HepG2 (cell line): ENCODE data around the gene RAB30. TPM values are rescaled to one million over a fixed set of nuclear protein-coding genes. Genes with fewer than 3 reads are reported as not detected.

Experiments
- ATF7 ChIP-seq, 2 experiments: fragments of 450-650 bp in 1 of 2; sonication (generic) in 1 of 2; formaldehyde crosslinking in 1 of 2; IDR thresholded peaks; 2 replicates each; pipeline versions ENCODE4 v1.4.0 to v1.6.1; 2016 to 2020; ENCODE audit warnings: antibody characterized with exemption in 1 of 2, mild to moderate bottlenecking in 1 of 2, missing genetic modification reagents in 1 of 2
- BORCS8-MEF2B ChIP-seq: sonication (generic); formaldehyde crosslinking; IDR thresholded peaks from 2 replicates; pipeline ENCODE4 v1.8.0; 2022; ENCODE audit warnings: mild to moderate bottlenecking, missing genetic modification reagents
- CBX2 ChIP-seq, 2 experiments: fragments of 200-600 bp in 1 of 2; sonication (generic); formaldehyde crosslinking in 1 of 2; IDR thresholded peaks; 2 replicates each; pipeline versions ENCODE4 v1.7.0 to v1.8.1; 2018 to 2022; ENCODE audit warnings: low read depth in 2 of 2, low read length in 1 of 2, mild to moderate bottlenecking in 1 of 2, missing genetic modification reagents in 1 of 2
- DMAP1 ChIP-seq: IDR thresholded peaks from 2 replicates; pipeline ENCODE4 v1.6.1; 2016
- KAT8 ChIP-seq: IDR thresholded peaks from 2 replicates; pipeline ENCODE4 v1.6.1; 2016; ENCODE audit warnings: missing genetic modification reagents, missing compliant biosample characterization
- LCORL ChIP-seq, 2 experiments: fragments of 450-650 bp in 1 of 2; sonication (generic) in 1 of 2; formaldehyde crosslinking in 1 of 2; IDR thresholded peaks; 2 replicates each; pipeline versions ENCODE4 v1.5.0 to v1.6.1; 2017 to 2020; ENCODE audit warnings: antibody characterized with exemption in 1 of 2, missing genetic modification reagents in 1 of 2
- NCOR1 ChIP-seq: fragments of 200-600 bp; sonication (generic); IDR thresholded peaks from 2 replicates; pipeline ENCODE4 v1.7.0; 2017; ENCODE audit warnings: antibody characterized with exemption, low read length, borderline replicate concordance
- PTBP1 ChIP-seq: fragments of 200-400 bp; formaldehyde crosslinking; IDR thresholded peaks from 2 replicates; pipeline ENCODE4 v1.6.1; 2018; ENCODE audit warnings: low read length, low read depth; ENCODE audit not compliant: poor library complexity, severe bottlenecking
- SP1 ChIP-seq, 2 experiments: fragments of 450-650 bp in 1 of 2; sonication (generic) in 1 of 2; formaldehyde crosslinking in 1 of 2; IDR thresholded peaks; 2 replicates each; pipeline versions ENCODE4 v1.4.0 to v1.6.1; 2016 to 2020; ENCODE audit warnings: missing genetic modification reagents in 1 of 2
- ZNF773 ChIP-seq: sonication (generic); formaldehyde crosslinking; IDR thresholded peaks from 2 replicates; pipeline ENCODE4 v1.4.0; 2020; ENCODE audit warnings: missing genetic modification reagents, borderline replicate concordance
- polyA plus RNA-seq, 8 experiments: library from polyadenylated mRNA; depleted of rRNA in 3 of 8; stranded (reverse) in 7 of 8; unstranded in 1 of 8; fragments of >200 nt; fragmentation: Illumina TruSeq in 4 of 8; extraction: Trizol in 4 of 8; gene quantifications; 2 replicates each; pipeline versions ENCODE4 v1.2.1 to v1.2.3, GENCODE V29; 2011 to 2016; ENCODE audit warnings: low read depth in 4 of 8, missing spikeins in 1 of 8, mixed read lengths in 1 of 8; ENCODE audit not compliant: insufficient read depth in 1 of 8
- total RNA-seq, 5 experiments: library from RNA; depleted of rRNA; stranded (reverse); fragments of >200 nt; fragmentation: Illumina TruSeq; extraction: Trizol; gene quantifications; 2 replicates each; pipeline ENCODE4 v1.2.3, GENCODE V29; 2016; ENCODE audit warnings: low read depth in 1 of 5
- TF ChIP-seq, protein P1 (sequence below), 2 experiments: fragments of 450-650 bp in 1 of 2; sonication (generic) in 1 of 2; formaldehyde crosslinking in 1 of 2; IDR thresholded peaks; 2 replicates each; pipeline versions ENCODE4 v1.6.1 to v1.8.0; 2016 to 2022; ENCODE audit warnings: antibody characterized with exemption in 1 of 2, mild to moderate bottlenecking in 1 of 2, missing genetic modification reagents in 1 of 2
- TF ChIP-seq, protein P2 (sequence below): sonication (generic); formaldehyde crosslinking; IDR thresholded peaks from 2 replicates; pipeline ENCODE4 v1.8.0; 2022; ENCODE audit warnings: missing genetic modification reagents, mild to moderate bottlenecking, moderate library complexity, borderline replicate concordance
- TF ChIP-seq, protein P3 (sequence below): sonication (generic); formaldehyde crosslinking; conservative IDR thresholded peaks from 2 replicates; pipeline ENCODE4 v1.4.0; 2020; ENCODE audit warnings: missing genetic modification reagents
- TF ChIP-seq, protein P4 (sequence below): IDR thresholded peaks from 2 replicates; pipeline ENCODE4 v1.6.1; 2016

RAB30 gene
- total and polyA plus RNA-seq, 2 of the 13 experiments (the other 11 are each of a cell fraction or from before 2014, with no cell fraction given): 3.7 to 5.0 TPM

DNA sequence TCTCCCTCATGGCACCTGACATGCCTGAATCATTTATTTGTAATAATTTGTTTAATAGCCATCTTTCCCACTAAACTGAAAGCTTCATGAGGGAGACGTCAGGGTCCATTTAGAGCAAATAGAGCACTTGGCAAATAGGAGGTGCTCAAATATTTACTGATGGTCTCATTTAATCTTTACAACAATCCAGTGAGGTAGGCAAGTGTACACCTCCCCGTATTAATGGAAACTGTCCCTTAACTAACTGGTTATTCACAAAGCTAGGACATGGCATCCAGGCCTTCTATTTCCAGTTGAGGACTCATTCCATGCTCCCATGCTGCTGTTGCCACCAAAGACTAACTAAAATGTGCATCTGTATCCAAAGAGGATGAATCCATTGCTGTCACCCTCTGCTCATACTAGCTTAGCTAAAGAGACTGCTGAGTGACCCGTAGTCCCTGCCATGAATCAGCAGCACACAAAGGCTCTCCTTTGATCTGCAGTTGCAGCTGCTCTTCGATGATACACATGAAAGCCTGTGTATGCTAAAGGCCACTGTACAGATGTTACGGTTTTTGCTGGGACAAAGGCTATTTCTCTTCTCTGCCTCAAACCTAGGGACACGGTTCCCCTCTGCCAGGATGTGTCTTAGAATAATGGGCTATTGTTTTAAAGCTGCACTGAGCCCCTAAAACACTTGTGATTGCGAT is 82.6 kb downstream of the RAB30 start (continued):
- TF ChIP-seq, protein P1, sequence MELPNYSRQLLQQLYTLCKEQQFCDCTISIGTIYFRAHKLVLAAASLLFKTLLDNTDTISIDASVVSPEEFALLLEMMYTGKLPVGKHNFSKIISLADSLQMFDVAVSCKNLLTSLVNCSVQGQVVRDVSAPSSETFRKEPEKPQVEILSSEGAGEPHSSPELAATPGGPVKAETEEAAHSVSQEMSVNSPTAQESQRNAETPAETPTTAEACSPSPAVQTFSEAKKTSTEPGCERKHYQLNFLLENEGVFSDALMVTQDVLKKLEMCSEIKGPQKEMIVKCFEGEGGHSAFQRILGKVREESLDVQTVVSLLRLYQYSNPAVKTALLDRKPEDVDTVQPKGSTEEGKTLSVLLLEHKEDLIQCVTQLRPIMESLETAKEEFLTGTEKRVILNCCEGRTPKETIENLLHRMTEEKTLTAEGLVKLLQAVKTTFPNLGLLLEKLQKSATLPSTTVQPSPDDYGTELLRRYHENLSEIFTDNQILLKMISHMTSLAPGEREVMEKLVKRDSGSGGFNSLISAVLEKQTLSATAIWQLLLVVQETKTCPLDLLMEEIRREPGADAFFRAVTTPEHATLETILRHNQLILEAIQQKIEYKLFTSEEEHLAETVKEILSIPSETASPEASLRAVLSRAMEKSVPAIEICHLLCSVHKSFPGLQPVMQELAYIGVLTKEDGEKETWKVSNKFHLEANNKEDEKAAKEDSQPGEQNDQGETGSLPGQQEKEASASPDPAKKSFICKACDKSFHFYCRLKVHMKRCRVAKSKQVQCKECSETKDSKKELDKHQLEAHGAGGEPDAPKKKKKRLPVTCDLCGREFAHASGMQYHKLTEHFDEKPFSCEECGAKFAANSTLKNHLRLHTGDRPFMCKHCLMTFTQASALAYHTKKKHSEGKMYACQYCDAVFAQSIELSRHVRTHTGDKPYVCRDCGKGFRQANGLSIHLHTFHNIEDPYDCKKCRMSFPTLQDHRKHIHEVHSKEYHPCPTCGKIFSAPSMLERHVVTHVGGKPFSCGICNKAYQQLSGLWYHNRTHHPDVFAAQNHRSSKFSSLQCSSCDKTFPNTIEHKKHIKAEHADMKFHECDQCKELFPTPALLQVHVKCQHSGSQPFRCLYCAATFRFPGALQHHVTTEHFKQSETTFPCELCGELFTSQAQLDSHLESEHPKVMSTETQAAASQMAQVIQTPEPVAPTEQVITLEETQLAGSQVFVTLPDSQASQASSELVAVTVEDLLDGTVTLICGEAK (IDR thresholded peaks at IDR 0.05): no peak
- TF ChIP-seq, protein P1 (CRISPR knock-in tag; IDR thresholded peaks at IDR 0.05): no peak
- TF ChIP-seq CBX2 (IDR thresholded peaks at IDR 0.05; ENCODE audit: low read depth, low read length): no peak
- no peak for TF ChIP-seq CBX2 (CRISPR knock-in tag; IDR thresholded peaks at IDR 0.05; ENCODE audit: low read depth)
- TF ChIP-seq DMAP1 (CRISPR knock-in tag): peak; percentile 40
- TF ChIP-seq ATF7 (IDR thresholded peaks at IDR 0.05): no peak
- peak; percentile 50; the same call in 1 of the 2 replicates for TF ChIP-seq ATF7 (CRISPR knock-in tag; IDR thresholded peaks at IDR 0.05)
- no peak for TF ChIP-seq ZNF773 (CRISPR knock-in tag)
- TF ChIP-seq PTBP1: no peak
- no peak for TF ChIP-seq BORCS8-MEF2B (CRISPR knock-in tag)
- TF ChIP-seq SP1 (IDR thresholded peaks at IDR 0.05): no peak
- TF ChIP-seq SP1 (CRISPR knock-in tag; IDR thresholded peaks at IDR 0.05): no peak
- TF ChIP-seq LCORL (IDR thresholded peaks at IDR 0.05): no peak
- TF ChIP-seq LCORL (CRISPR knock-in tag; IDR thresholded peaks at IDR 0.05): peak; percentile 76; the same call in 1 of the 2 replicates
- TF ChIP-seq, protein P2, sequence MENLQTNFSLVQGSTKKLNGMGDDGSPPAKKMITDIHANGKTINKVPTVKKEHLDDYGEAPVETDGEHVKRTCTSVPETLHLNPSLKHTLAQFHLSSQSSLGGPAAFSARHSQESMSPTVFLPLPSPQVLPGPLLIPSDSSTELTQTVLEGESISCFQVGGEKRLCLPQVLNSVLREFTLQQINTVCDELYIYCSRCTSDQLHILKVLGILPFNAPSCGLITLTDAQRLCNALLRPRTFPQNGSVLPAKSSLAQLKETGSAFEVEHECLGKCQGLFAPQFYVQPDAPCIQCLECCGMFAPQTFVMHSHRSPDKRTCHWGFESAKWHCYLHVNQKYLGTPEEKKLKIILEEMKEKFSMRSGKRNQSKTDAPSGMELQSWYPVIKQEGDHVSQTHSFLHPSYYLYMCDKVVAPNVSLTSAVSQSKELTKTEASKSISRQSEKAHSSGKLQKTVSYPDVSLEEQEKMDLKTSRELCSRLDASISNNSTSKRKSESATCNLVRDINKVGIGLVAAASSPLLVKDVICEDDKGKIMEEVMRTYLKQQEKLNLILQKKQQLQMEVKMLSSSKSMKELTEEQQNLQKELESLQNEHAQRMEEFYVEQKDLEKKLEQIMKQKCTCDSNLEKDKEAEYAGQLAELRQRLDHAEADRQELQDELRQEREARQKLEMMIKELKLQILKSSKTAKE: no peak
- TF ChIP-seq NCOR1: peak; percentile 56; the same call in 1 of the 2 replicates
- TF ChIP-seq KAT8 (CRISPR knock-in tag): no peak
- TF ChIP-seq, protein P3, sequence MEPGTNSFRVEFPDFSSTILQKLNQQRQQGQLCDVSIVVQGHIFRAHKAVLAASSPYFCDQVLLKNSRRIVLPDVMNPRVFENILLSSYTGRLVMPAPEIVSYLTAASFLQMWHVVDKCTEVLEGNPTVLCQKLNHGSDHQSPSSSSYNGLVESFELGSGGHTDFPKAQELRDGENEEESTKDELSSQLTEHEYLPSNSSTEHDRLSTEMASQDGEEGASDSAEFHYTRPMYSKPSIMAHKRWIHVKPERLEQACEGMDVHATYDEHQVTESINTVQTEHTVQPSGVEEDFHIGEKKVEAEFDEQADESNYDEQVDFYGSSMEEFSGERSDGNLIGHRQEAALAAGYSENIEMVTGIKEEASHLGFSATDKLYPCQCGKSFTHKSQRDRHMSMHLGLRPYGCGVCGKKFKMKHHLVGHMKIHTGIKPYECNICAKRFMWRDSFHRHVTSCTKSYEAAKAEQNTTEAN (CRISPR knock-in tag): 0 out of 2 replicates have a peak, but pooled peaks have one; percentile 46
- TF ChIP-seq, protein P4, sequence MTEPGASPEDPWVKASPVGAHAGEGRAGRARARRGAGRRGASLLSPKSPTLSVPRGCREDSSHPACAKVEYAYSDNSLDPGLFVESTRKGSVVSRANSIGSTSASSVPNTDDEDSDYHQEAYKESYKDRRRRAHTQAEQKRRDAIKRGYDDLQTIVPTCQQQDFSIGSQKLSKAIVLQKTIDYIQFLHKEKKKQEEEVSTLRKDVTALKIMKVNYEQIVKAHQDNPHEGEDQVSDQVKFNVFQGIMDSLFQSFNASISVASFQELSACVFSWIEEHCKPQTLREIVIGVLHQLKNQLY (CRISPR knock-in tag): peak; percentile 20; the same call in 1 of the 2 replicates
